ENCODE data around the gene NQO2. TPM values are rescaled to one million over a fixed set of nuclear protein-coding genes. Genes with fewer than 3 reads are reported as not detected.

Gene NQO2
- polyA plus RNA-seq, 1 of the 3 experiments (the other 2 are of a cell fraction), result 19.2 TPM

GRCh38 chr6:2950713-2951112 lies 49.0 kb upstream of the NQO2 start:
- no peak for TF ChIP-seq TCF12 (IDR thresholded peaks at IDR 0.05)
- Histone ChIP-seq H3F3A (replicated peaks; ENCODE audit: insufficient read depth) (peaks cover 17% of the 10 kb centered on the region), H3K79me2 (ENCODE audit: insufficient read depth) (peaks cover 8% of the 10 kb centered on the region; the same call in 1 of the 2 replicates), H3K4me1 (ENCODE audit: control insufficient read depth in 1 of 2, insufficient read depth in 2 of 2, low read depth in 1 of 2, low read length in 1 of 2) (peaks cover 5 to 9% of the 10 kb centered on the region in 2 experiments; a peak in 2 of 4 replicates), H3K4me3 (ENCODE audit: low read depth in 2 of 2, low read length in 1 of 2) (no peak overlapping the region), H3K36me3 (replicated peaks in 1 of 2; ENCODE audit: control insufficient read depth in 1 of 2, insufficient read depth in 2 of 2, low read length in 1 of 2) (peaks cover 3 to 24% of the 10 kb centered on the region in 2 experiments), H2AFZ (ENCODE audit: low read depth) (no peak overlapping the region), H3K4me2 (no peak overlapping the region), H3K9me2 (no peaks in the 10 kb centered on the region), H3K9ac (no peak overlapping the region), H3K9me3 (no peaks in the 10 kb centered on the region), H3K27ac (ENCODE audit: low read depth in 2 of 2, low read length in 1 of 2) (no peak overlapping the region), H4K20me1 (ENCODE audit: insufficient read depth) (no peaks in the 10 kb centered on the region), H3K27me3 (ENCODE audit: insufficient read depth) (no peaks in the 10 kb centered on the region)
- POLR2A ChIA-PET, result no interaction called here
- CTCF ChIA-PET, result interaction anchor here (0.9 to 4.5 kb wide), 3 partner anchors 10 to 39 kb away, joined by 6 to 30 read pairs (median 6); no protein-coding TSS in a partner anchor
- DNase-seq, result no peak
- WGBS (ENCODE audit: low lambda C conversion rate), result 97% methylated on average over 9 of the region's 12 CpGs

- no peaks in the 10 kb centered on the region for H3K27me3 ChIP-seq (ENCODE audit: insufficient read depth)
- H3K9me3 ChIP-seq, result no peaks in the 10 kb centered on the region
- H2AFZ ChIP-seq (ENCODE audit: low read depth), result no peak overlapping the region
- H3K4me1 ChIP-seq (ENCODE audit: control insufficient read depth in 1 of 2, insufficient read depth in 2 of 2, low read depth in 1 of 2, low read length in 1 of 2), result peaks cover 5 to 9% of the 10 kb centered on the region in 2 experiments; a peak in 2 of 4 replicates
- CTCF ChIA-PET, result interaction anchor here (0.8 to 4.2 kb wide), 42 partner anchors 8 to 201 kb away, joined by 3 to 88 read pairs (median 6); partner anchors contain the start of genes MYLK4, NQO2, SERPINB1 and SERPINB6
- no peaks in the 10 kb centered on the region for H3K9me2 ChIP-seq
- no peak overlapping the region for H3K27ac ChIP-seq (ENCODE audit: low read depth in 2 of 2, low read length in 1 of 2)
- H3K4me2 ChIP-seq, result no peak overlapping the region
- no peaks in the 10 kb centered on the region for H4K20me1 ChIP-seq (ENCODE audit: insufficient read depth)
- peaks cover 17% of the 10 kb centered on the region for H3F3A ChIP-seq (replicated peaks; ENCODE audit: insufficient read depth)
- no peak for DNase-seq
- POLR2A ChIA-PET, result interaction anchor here (2.0 kb wide), 1 partner anchor 38 kb away, joined by 26 read pairs; no protein-coding TSS in a partner anchor
- no peak overlapping the region for H3K9ac ChIP-seq
- H3K36me3 ChIP-seq (replicated peaks in 1 of 2; ENCODE audit: control insufficient read depth in 1 of 2, insufficient read depth in 2 of 2, low read length in 1 of 2), result peaks cover 3 to 24% of the 10 kb centered on the region in 2 experiments
- peaks cover 17% of the 10 kb centered on the region; the same call in 1 of the 2 replicates for H3K79me2 ChIP-seq (ENCODE audit: insufficient read depth)
- no peak overlapping the region for H3K4me3 ChIP-seq (ENCODE audit: low read depth in 2 of 2, low read length in 1 of 2)
- no peak for TF ChIP-seq IRF3 (IDR thresholded peaks at IDR 0.05; ENCODE audit: low read depth, low read length)
- no peak for TF ChIP-seq SMC3 (IDR thresholded peaks at IDR 0.05; ENCODE audit: low read depth, low read length)
- no peak for TF ChIP-seq GATA2 (CRISPR knock-in tag; IDR thresholded peaks at IDR 0.05)
- no peak for TF ChIP-seq RCOR1 (IDR thresholded peaks at IDR 0.05; ENCODE audit: low read length)
- TF ChIP-seq TCF12 (IDR thresholded peaks at IDR 0.05), result no peak
- no peak for TF ChIP-seq YY1 (IDR thresholded peaks at IDR 0.05; ENCODE audit: low read depth)
- TF ChIP-seq MXI1 (IDR thresholded peaks at IDR 0.05; ENCODE audit: low read depth, low read length), result no peak
- no peak for TF ChIP-seq MEF2A (IDR thresholded peaks at IDR 0.05; ENCODE audit: borderline replicate concordance, low read depth)
- no peak for TF ChIP-seq RAD21 (IDR thresholded peaks at IDR 0.05; ENCODE audit: low read length)
- no peak for TF ChIP-seq NRF1 (IDR thresholded peaks at IDR 0.05; ENCODE audit: low read depth, low read length)
- no peak for TF ChIP-seq USF1 (IDR thresholded peaks at IDR 0.05; ENCODE audit: borderline replicate concordance, low read depth)
- no peak for TF ChIP-seq POLR2AphosphoS5 (IDR thresholded peaks at IDR 0.05; ENCODE audit: low read depth, low read length)
- TF ChIP-seq REST (IDR thresholded peaks at IDR 0.05; ENCODE audit: low read depth, low read length), result no peak
- WGBS (ENCODE audit: low lambda C conversion rate), result 94% methylated on average over 8 of the region's 8 CpGs
Observed at GRCh38 chr6:2951728-2952127, 48.0 kb upstream of the NQO2 start.
